ENCODE data around the gene CDHR2.

Gene CDHR2

GRCh38 chr5:176614805-176615478 is 65.8 kb downstream of the CDHR2 start:
- FAIRE-seq, result no peak
- no peak for TF ChIP-seq POLR2A (IDR thresholded peaks at IDR 0.05; ENCODE audit: low read depth, low read length)
- DNase-seq (ENCODE audit: insufficient read length, low spot score), result peak; percentile 88

- TF ChIP-seq POLR2A (IDR thresholded peaks at IDR 0.05; ENCODE audit: low read depth, low read length), result no peak
- DNase-seq (ENCODE audit: insufficient read length, low spot score), result no peak
- no peak for FAIRE-seq
Measured at GRCh38 chr5:176616511-176616910, 67.4 kb downstream of the CDHR2 start.

GRCh38 chr5:176618783-176619182 is 69.6 kb downstream of the CDHR2 start:
- DNase-seq (ENCODE audit: insufficient read length, low spot score) (no peak), FAIRE-seq (no peak)
- no peak for TF ChIP-seq POLR2A (IDR thresholded peaks at IDR 0.05; ENCODE audit: low read depth, low read length)

GRCh38 chr5:176619203-176619568 is 70.0 kb downstream of the CDHR2 start:
- no peak for TF ChIP-seq POLR2A (IDR thresholded peaks at IDR 0.05; ENCODE audit: low read depth, low read length)
- FAIRE-seq (no peak), DNase-seq (ENCODE audit: insufficient read length, low spot score) (peak; percentile 80)

- TF ChIP-seq POLR2A (IDR thresholded peaks at IDR 0.05; ENCODE audit: low read depth, low read length), result no peak
- FAIRE-seq, result no peak
- DNase-seq (ENCODE audit: insufficient read length, low spot score), result no peak
Measured at GRCh38 chr5:176619569-176620332, 70.6 kb downstream of the CDHR2 start.

- TF ChIP-seq POLR2A (IDR thresholded peaks at IDR 0.05; ENCODE audit: low read depth, low read length), result no peak
- FAIRE-seq, result no peak
- DNase-seq (ENCODE audit: insufficient read length, low spot score), result no peak
Measured at GRCh38 chr5:176620333-176620981, 71.3 kb downstream of the CDHR2 start.

- no peak for DNase-seq (ENCODE audit: insufficient read length, low spot score)
- no peak for TF ChIP-seq POLR2A (IDR thresholded peaks at IDR 0.05; ENCODE audit: low read depth, low read length)
- FAIRE-seq, result no peak
Measured at GRCh38 chr5:176621661-176622079, 72.5 kb downstream of the CDHR2 start.

- no peak for TF ChIP-seq POLR2A (IDR thresholded peaks at IDR 0.05; ENCODE audit: low read depth, low read length)
- DNase-seq (ENCODE audit: insufficient read length, low spot score) (no peak), FAIRE-seq (no peak)
Measured at GRCh38 chr5:176624142-176624541, 75.0 kb downstream of the CDHR2 start.

GRCh38 chr5:176624938-176625337 is 75.8 kb downstream of the CDHR2 start:
- FAIRE-seq (no peak), DNase-seq (ENCODE audit: insufficient read length, low spot score) (no peak)
- no peak for TF ChIP-seq POLR2A (IDR thresholded peaks at IDR 0.05; ENCODE audit: low read depth, low read length)

- FAIRE-seq, result no peak
- no peak for DNase-seq (ENCODE audit: insufficient read length, low spot score)
- TF ChIP-seq POLR2A (IDR thresholded peaks at IDR 0.05; ENCODE audit: low read depth, low read length), result no peak
Measured at GRCh38 chr5:176625512-176625911, 76.4 kb downstream of the CDHR2 start.

GRCh38 chr5:176625966-176626875 is 77.1 kb downstream of the CDHR2 start:
- no peak for FAIRE-seq
- no peak for DNase-seq (ENCODE audit: insufficient read length, low spot score)
- TF ChIP-seq POLR2A (IDR thresholded peaks at IDR 0.05; ENCODE audit: low read depth, low read length), result no peak

GRCh38 chr5:176626876-176627236 is 77.7 kb downstream of the CDHR2 start:
- no peak for TF ChIP-seq POLR2A (IDR thresholded peaks at IDR 0.05; ENCODE audit: low read depth, low read length)

GRCh38 chr5:176627582-176627981 is 78.4 kb downstream of the CDHR2 start:
- FAIRE-seq, result no peak
- no peak for DNase-seq (ENCODE audit: insufficient read length, low spot score)
- TF ChIP-seq POLR2A (IDR thresholded peaks at IDR 0.05; ENCODE audit: low read depth, low read length), result no peak

More at GRCh38 chr5:176626876-176627236, 77.7 kb downstream of the CDHR2 start:
- FAIRE-seq (no peak), DNase-seq (ENCODE audit: insufficient read length, low spot score) (no peak)
